Transverse colon (tissue), 3 donors: ENCODE data around the gene SUPV3L1.

Experiments
- CTCF ChIP-seq, 5 experiments: fragments of 200-600 bp in 3 of 5; fragments of 450-650 bp in 2 of 5; sonication (generic) in 3 of 5; IDR thresholded peaks; 1 replicate in 2 of 5; 2 replicates in 3 of 5; pipeline ENCODE4 v1.5.1; 2016 to 2017; ENCODE audit warnings: antibody characterized with exemption in 5 of 5, inconsistent platforms in 3 of 5, mild to moderate bottlenecking in 2 of 5, moderate library complexity in 1 of 5
- POLR2A ChIP-seq: fragments of 450-650 bp; IDR thresholded peaks from one replicate; pipeline ENCODE4 v1.6.1; 2016; ENCODE audit warnings: antibody characterized with exemption, mild to moderate bottlenecking, moderate library complexity

DNA sequence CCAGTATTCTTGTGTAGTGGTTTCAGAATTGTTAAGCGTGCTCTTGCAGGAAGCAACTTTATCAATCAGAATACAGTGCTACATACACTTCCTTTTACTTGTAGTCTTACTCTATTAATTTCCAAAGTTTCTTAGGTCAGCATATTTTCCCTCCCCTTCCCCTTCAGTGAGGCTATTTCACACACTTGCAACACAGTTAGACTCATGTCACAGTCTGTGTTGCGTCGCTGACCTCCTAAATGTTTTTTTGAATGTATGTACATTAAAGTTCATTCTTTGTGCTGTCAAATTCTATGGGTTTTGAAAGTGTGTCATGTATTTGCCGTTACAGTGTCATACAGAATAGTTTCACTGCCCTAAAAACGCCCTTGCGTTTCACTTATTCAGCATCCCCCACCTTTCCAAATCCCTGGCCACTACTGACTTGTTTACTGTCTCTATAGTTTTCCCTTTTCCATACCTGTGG is 34.7 kb downstream of the SUPV3L1 start:
- TF ChIP-seq CTCF (IDR thresholded peaks at IDR 0.05) (no peak), POLR2A (no peak)
